ENCODE measurements around the gene DRG2.

DRG2 gene

GRCh38 chr17:18143044-18143936, 55.5 kb downstream of the DRG2 start:
- no peak for DNase-seq (ENCODE audit: low spot score)

- DNase-seq (ENCODE audit: low spot score): no peak
These were observed 56.5 kb downstream of the DRG2 start for GRCh38 chr17:18144261-18144660.

- DNase-seq (ENCODE audit: low spot score): no peak
These were observed 57.1 kb downstream of the DRG2 start for GRCh38 chr17:18144855-18145254.

GRCh38 chr17:18145811-18146210, 58.1 kb downstream of the DRG2 start:
- DNase-seq (ENCODE audit: low spot score): no peak

- no peak for DNase-seq (ENCODE audit: low spot score)
These were observed 58.5 kb downstream of the DRG2 start for GRCh38 chr17:18146259-18146658.

GRCh38 chr17:18146980-18147379, 59.2 kb downstream of the DRG2 start:
- DNase-seq (ENCODE audit: low spot score): no peak

GRCh38 chr17:18148586-18148985, 60.8 kb downstream of the DRG2 start:
- no peak for DNase-seq (ENCODE audit: low spot score)

- no peak for DNase-seq (ENCODE audit: low spot score)
These were observed 63.5 kb downstream of the DRG2 start for GRCh38 chr17:18151290-18151689.

GRCh38 chr17:18155179-18155578, 67.4 kb downstream of the DRG2 start:
- no peak for DNase-seq (ENCODE audit: low spot score)

GRCh38 chr17:18156171-18156975, 68.6 kb downstream of the DRG2 start:
- no peak for DNase-seq (ENCODE audit: low spot score)

GRCh38 chr17:18156976-18157280, 69.2 kb downstream of the DRG2 start:
- no peak for DNase-seq (ENCODE audit: low spot score)
